Testis (tissue), 2 donors: Measurements from ENCODE around the gene BATF.

Experiments
- CTCF ChIP-seq, 3 experiments: fragments of 450-650 bp in 2 of 3; fragments of 200-600 bp in 1 of 3; sonication (generic) in 1 of 3; IDR thresholded peaks; one replicate each; pipeline ENCODE4 v1.5.1; 2016 to 2019; ENCODE audit warnings: antibody characterized with exemption in 3 of 3, mild to moderate bottlenecking in 2 of 3, moderate library complexity in 1 of 3
- POLR2A ChIP-seq: fragments of 450-650 bp; IDR thresholded peaks from one replicate; pipeline ENCODE4 v1.6.1; 2017; ENCODE audit warnings: antibody characterized with exemption, mild to moderate bottlenecking, moderate library complexity

GRCh38 chr14:75591987-75592575 lies 69.8 kb downstream of the BATF start:
- TF ChIP-seq CTCF (IDR thresholded peaks at IDR 0.05) (no peak), POLR2A (no peak)
